GM18867 (cell line): Measurements from ENCODE around the gene FAM83E.
"Not testable (repeated sequence)": the region's sequence is repeated elsewhere in the genome, so short reads cannot be mapped to it uniquely, and the experiment has no call there.

Experiments used
- ATAC-seq: cut with Tn5 transposase; IDR thresholded peaks from one replicate; pipeline ENCODE4 v1.9.1; 2021; ENCODE audit warnings: mild to moderate bottlenecking, moderate library complexity; ENCODE audit not compliant: unreplicated experiment

The FAM83E gene

DNA sequence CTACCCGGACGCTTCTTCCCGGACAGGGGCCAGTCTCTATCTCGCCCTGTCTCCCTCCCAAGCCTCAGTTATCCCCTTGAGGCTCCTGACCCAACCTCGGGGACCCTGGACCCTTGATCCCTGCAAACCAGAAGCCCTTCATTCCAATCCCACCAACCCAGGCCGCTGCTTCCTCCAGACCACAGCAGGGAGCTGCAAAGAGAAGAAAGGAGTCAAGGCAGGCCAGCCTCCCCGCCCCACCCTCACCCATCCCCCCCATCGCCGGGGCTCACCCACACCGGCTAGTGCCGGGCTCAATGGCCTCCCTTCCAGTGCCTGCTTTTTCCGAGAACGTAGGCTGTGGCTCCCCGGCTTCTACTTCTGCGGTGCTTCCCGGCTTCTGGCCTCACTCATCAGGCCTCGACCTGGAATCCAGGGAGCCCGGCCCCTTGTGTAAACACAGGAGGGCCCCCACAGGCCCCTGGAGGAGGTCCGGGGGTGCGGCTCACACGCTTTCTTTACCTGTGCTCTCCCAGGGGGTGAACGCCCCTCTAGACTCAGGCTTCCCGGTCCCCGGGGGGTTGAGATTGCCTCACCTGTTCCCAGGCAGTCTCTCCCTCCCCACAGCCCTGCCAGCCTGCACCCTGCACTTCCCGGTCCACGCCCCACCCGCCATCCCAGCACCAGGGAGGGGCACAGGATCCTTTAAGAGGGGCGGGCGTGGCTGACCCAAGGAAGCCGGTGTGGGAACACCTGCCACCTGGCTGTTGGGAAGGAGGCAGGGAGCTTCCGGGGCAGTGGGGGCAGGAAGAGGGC, at the start of gene FAM83E:
Gene FAM83E, minus strand, starts transcription at position 641 of the 795 bp plus-strand sequence. CDS start 1,704 bp downstream, outside the sequence.
- ATAC-seq, result no peak

DNA sequence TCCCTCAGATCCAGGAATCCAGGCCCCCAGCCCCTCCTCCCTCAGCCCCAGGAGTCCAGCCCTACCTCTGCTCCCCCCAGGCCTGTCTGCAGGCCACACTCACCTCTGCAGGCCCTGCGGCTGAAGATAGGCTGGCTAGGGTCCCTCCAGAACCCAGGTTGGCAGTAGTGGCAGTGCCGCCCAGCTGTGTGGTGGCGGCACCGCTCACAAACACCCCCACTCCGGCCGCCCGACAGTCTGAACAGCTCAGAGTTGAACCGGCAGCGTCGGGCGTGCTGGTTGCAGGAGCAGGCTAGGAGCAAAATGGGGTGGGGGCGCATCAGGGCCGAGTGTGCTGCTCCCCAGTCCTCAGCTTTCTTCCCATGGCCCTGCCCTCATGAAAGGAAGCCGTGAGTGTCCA, 49.6 kb upstream of the FAM83E start:
- no peak for ATAC-seq

GRCh38 chr19:48663667-48664066, 48.8 kb upstream of the FAM83E start:
- no peak for ATAC-seq

GRCh38 chr19:48661711-48662090, 46.8 kb upstream of the FAM83E start:
- no peak for ATAC-seq

DNA sequence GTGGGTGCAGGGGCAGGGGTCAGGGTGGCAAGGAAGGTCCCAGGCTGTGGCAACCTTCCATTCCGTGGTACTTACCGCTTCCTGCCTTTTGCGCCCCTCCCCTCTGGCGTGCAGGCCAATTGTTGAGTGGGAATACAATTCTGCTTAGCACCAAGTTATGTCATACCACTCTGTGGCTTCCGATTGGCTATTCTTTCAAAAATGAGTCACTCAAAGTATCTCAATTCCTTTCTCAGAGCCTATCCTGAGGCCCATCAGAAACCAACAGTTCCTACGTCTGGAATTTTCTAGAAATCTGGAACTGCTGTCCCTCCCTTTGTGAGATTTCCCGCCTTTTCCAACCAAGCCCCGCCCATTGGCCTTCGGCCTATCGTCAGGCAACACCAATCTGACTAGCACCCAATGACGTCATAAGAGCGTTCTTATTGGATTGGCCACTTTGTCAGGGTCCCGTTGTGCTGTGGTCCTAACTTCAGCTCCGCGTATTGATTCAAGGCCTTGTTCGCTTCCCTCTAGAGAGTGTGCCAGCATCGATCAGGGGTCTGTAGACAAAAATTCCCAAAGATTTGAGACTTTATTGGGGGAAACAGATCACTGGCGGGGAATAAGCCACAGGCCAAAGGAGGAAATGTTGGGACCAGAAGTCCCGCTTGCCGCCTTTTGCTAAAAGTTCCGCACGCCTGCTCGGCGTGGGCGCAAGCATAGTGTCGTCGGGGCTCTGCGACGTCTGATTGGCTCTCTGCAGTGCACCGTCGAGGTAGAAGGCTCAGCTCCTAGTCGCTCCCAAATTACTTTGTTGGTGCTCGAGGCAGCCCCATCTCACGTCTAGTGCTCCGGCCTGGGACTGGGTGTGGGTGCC, 46.2 kb upstream of the FAM83E start:
- ATAC-seq, result peak; percentile 79

- ATAC-seq, result no peak
These were observed 44.9 kb upstream of the FAM83E start for GRCh38 chr19:48659768-48660167.

DNA sequence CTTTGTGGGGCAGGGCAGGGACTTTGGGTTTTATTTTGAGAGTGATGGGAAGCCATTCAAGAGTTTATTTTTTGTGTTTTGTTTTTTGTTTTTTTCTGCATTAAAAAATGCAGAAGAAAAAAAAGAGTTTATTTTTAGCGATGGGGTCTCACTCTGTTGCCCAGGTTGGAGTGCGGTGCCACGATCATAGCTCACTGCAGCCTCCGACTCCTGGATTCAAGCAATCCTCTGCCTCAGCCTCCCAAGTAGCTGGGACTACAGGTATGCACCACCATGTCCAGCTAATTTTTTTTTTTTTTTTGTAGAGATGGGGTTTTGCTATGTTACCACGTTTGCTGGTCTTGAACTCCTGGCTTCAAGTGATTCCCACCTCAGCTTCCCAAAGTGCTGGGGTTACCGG, 43.6 kb upstream of the FAM83E start:
- no peak for ATAC-seq

DNA sequence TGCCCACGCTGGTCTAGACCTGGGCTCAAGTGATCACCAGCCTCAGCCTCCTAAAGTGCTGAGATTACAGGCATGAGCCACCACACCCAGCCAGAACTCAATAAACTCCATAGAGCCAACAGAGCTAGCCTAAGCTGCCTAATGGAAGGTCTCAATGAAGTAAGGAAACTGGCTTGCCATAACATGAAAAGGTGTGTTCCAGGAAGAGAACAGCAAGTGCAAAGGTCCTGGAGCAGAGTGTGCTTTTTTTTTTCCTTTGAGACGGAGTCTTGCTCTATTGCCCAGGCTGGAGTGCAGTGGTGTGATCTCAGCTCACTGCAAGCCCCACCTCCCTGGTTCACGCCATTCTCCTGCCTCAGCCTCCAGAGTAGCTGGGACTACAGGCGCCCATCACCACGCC, 43.0 kb upstream of the FAM83E start:
- ATAC-seq, result not testable (repeated sequence)

DNA sequence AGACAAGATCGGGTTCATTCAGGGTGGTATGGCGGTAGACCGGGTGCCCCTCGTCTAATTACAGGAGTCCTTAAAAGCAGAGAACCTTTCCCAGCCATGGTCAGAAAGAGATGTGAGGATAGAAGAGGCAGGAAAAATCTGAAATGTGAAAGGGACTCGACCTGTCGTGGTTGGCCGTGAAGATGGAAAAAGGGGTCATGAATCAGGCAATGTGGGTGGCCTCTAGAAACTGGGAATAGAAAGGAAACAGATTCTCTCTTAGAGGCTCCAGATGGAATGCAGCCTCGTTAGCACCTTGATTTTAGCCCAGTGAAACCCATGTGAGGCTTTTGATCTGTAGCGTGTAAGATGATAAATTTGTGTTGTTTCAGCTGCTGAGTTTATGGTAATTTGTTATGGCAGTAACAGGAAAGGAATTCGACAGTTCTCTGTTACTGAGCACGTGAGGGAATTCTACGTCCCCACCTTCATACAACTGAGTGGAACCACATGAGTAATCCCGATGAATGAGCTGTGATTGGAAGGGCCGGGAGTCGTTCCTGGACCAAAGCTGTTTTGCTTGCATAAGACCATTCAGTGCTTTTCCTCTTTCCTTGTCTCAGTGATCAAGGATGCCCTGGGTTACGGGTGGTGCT, 42.1 kb upstream of the FAM83E start:
- ATAC-seq, result no peak

GRCh38 chr19:48654299-48655059, 39.6 kb upstream of the FAM83E start:
- ATAC-seq, result no peak

GRCh38 chr19:48651683-48652048, 36.8 kb upstream of the FAM83E start:
- ATAC-seq, result no peak

- no peak for ATAC-seq
These were observed 36.3 kb upstream of the FAM83E start for GRCh38 chr19:48650974-48651682.

GRCh38 chr19:48648134-48648533, 33.3 kb upstream of the FAM83E start:
- ATAC-seq, result no peak

GRCh38 chr19:48646722-48647216, 31.9 kb upstream of the FAM83E start:
- ATAC-seq, result no peak

DNA sequence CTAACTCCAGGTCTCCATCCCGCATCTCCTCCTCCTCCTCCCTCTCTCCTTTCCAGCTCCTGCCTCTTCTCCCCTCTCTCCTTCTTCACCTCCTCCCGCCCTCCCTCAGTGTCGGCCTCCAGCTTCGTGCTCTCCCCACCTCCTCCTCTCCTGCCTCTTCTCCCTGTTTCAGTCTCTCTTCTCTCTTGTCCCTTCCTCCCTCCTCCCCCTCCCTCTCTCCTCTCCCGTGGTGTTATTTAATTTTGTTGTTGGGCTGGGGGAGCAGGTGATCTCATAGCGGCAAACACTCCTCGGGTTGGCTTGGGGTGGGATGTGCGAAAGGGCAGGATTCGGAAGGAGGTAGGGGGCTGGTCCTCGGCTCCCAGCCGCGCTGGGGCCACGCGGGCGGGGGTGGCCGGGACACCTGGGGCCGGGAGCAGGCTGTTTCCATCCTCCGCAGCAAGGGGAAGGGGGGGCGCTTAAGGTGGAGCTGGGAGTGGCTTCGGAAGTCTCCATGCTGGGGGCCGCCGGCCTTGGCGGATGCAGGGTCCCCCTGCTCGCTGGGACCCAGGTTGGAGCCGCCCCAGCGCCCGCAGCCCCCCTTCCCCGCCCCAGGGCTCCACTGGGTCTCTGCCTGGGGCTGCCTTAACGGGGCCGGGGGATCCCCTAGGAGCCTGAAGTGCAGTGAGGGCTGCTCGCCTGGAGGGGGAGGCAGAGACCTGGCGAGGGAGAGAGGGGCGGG, 31.3 kb upstream of the FAM83E start, which contains the start of gene CA11:
Gene CA11, minus strand, starts transcription at position 187 of the 721 bp plus-strand sequence. CDS start 555 bp downstream, outside the sequence.
- ATAC-seq, result peak; percentile 67

DNA sequence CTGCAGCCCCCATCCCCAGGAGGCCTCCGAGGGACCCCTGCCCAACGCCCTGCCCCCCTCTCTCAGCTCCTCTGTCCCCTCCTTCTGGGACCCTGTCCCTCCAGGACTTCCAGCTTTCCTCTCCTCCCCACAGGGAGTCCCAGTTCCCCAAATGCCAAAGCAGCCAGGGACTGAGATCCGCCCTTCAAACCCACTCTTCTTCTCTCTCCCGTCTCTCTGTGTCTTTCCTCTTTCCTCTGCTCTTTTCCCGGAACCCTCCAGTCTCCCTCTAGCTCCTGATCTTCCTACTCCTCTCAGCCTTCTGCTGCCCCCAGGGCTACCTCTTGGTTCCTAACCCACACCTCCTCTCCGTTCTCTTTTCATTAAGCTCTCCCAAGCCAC, 30.7 kb upstream of the FAM83E start:
- ATAC-seq, result no peak

DNA sequence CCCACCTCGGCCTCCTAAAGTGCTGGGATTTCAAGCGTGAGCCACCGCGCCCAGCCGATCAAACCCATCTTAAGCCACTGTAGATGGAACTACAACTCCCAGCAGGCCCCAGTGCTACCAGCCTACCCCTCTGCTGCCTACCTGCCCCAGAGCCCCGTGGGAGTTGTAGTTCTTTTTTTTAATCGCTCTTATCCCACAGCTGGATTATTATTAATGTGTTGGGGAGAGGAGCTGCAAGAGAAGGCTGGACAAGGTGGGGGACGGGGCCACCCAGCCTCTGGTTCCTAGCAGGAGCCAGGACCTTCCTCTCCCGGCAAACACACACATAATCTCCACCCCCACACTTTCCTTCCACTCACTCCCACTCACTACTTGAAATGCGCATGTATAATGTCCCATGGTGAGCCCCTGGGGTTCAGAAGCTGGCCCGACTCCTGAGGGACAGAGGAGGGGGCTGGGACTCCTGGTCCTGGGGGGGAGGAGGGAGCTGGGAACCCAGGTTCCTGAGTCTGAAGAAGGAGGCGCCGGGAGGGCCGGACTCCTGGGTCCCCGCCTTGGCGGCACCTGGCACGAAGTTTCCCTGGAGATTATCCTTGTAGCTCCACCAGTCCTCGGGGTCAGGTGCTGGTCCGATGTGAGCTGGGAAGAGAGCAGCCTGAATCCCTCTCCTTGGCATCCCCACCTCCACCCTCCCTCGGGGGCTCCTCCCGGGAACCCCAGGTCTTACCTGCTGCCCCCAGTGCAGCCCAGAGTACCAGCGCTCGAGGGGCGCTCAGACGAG, 30.2 kb upstream of the FAM83E start:
- peak; percentile 38 for ATAC-seq

- ATAC-seq, result no peak
These were observed 29.5 kb upstream of the FAM83E start for GRCh38 chr19:48644355-48644754.

DNA sequence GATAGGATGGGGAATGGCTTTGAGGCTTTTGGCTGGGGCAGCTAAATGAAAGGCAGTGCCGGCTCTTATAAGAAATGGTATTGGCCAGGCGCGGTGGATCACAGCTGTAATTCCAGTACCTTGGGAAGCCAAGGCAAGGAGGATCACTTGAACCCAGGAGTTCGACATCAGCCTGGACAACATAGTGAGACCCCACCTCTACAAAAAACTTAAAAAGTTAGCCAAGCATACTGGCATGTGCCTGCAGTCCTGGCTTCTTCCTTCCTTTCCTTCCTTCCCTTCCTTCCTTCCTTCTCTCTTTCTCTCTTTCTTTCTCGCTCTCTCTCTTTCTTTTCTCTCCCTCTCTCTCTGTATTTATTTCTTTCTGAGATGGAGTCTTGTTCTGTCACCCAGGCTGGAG, 28.0 kb upstream of the FAM83E start:
- no peak for ATAC-seq
